ENCODE results near the gene MYB. TPM values are rescaled to one million over a fixed set of nuclear protein-coding genes. Genes with fewer than 3 reads are reported as not detected.
A peak's percentile ranks its signal among the peaks of the same experiment; 100 is the strongest.
"Not testable (repeated sequence)": the region's sequence is repeated elsewhere in the genome, so short reads cannot be mapped to it uniquely, and the experiment has no call there.

MYB gene
- total RNA-seq, 2 experiments from 2014 or later, result 20.1 to 42.9 TPM

DNA sequence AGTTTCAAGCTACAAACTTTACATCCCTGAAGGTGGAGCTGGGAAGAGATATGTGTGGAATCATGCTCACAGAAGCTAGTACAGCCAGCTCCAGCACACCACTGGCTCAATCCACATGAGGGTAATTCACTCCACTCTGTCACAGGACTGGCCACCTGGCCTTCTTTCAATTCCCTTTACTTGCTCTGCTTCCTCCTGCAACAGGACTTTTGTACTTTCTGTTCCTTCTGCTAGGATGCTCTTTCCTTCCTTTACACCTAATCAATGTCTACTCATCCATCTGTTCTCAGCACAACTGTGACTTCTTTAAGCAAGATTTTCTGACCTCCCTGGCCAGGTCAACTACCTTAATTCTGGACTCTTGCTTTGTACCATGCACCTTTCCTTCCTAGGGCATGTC lies 39.4 kb upstream of the MYB start:
- peak overlapping the region; percentile 57 for H3K4me2 ChIP-seq (ENCODE audit: low read length)
- peaks cover 50% of the 10 kb centered on the region for H3K4me1 ChIP-seq (ENCODE audit: insufficient read depth, low read length, poor library complexity, severe bottlenecking)
- H3K4me3 ChIP-seq (ENCODE audit: low read depth, low read length, poor library complexity, severe bottlenecking), result peak overlapping the region; percentile 20
- H3K27ac ChIP-seq (ENCODE audit: low read depth, low read length, poor library complexity, severe bottlenecking), result peak overlapping the region; percentile 28
- H3K9me3 ChIP-seq (ENCODE audit: low read length), result no peaks in the 10 kb centered on the region
- H4K20me1 ChIP-seq (ENCODE audit: insufficient read depth, low read length), result no peaks in the 10 kb centered on the region
- peak; percentile 63 for DNase-seq (ENCODE audit: low spot score)
- no TSS peak for BruUV-seq (replicated peaks)
- no peaks in the 10 kb centered on the region for H3K36me3 ChIP-seq (ENCODE audit: insufficient read depth, low read length)
- H2AFZ ChIP-seq (ENCODE audit: low read length), result peak overlapping the region; percentile 15; the same call in 1 of the 2 replicates
- TF ChIP-seq EZH2phosphoT487 (IDR thresholded peaks at IDR 0.05; ENCODE audit: borderline replicate concordance, low read depth, low read length), result no peak
- TF ChIP-seq, protein P1, sequence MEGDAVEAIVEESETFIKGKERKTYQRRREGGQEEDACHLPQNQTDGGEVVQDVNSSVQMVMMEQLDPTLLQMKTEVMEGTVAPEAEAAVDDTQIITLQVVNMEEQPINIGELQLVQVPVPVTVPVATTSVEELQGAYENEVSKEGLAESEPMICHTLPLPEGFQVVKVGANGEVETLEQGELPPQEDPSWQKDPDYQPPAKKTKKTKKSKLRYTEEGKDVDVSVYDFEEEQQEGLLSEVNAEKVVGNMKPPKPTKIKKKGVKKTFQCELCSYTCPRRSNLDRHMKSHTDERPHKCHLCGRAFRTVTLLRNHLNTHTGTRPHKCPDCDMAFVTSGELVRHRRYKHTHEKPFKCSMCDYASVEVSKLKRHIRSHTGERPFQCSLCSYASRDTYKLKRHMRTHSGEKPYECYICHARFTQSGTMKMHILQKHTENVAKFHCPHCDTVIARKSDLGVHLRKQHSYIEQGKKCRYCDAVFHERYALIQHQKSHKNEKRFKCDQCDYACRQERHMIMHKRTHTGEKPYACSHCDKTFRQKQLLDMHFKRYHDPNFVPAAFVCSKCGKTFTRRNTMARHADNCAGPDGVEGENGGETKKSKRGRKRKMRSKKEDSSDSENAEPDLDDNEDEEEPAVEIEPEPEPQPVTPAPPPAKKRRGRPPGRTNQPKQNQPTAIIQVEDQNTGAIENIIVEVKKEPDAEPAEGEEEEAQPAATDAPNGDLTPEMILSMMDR (conservative IDR thresholded peaks at IDR 0.05; ENCODE audit: low read length), result no peak
- intact Hi-C loops (cut with micrococcal nuclease; ENCODE audit: unreplicated experiment), result no loop called here
- H3K9me2 ChIP-seq (ENCODE audit: insufficient read depth, low read length), result no peaks in the 10 kb centered on the region
- H3K79me2 ChIP-seq (ENCODE audit: insufficient read depth, low read depth, low read length), result no peaks in the 10 kb centered on the region
- ChIA-PET POLR2A (interaction anchor here (1.0 to 1.6 kb wide), 6 partner anchors 10 to 277 kb away, joined by 3 to 11 read pairs (median 4); no protein-coding TSS in a partner anchor), CTCF (ENCODE audit: unreplicated experiment) (interaction anchor here (0.6 kb wide), 1 partner anchor 43 kb away, joined by 3 read pairs; no protein-coding TSS in a partner anchor)

DNA sequence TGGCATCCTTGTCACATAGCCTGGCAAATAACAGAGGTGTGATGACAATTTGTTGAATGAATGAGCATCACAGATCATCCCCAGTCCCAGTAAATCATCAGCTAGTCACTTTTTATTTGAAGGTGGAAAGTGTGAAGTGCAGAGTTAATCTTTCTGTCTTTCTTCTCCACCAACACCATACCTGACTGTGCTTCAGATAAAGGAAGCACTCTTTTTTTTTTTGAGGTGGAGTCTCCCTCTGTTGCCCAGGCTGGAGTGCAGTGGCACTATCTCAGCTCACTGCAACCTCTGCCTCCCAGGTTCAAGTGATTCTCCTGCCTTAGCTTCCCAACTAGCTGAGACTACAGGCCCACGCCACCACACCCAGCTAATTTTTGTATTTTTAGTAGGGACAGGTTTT lies 38.9 kb upstream of the MYB start:
- POLR2A ChIA-PET, result interaction anchor here (0.6 to 1.6 kb wide), 8 partner anchors 10 to 293 kb away, joined by 3 to 11 read pairs (median 4); no protein-coding TSS in a partner anchor
- H3K4me1 ChIP-seq (ENCODE audit: insufficient read depth, low read length, poor library complexity, severe bottlenecking), result peaks cover 50% of the 10 kb centered on the region
- H3K27ac ChIP-seq (ENCODE audit: low read depth, low read length, poor library complexity, severe bottlenecking), result peak overlapping the region; percentile 28

DNA sequence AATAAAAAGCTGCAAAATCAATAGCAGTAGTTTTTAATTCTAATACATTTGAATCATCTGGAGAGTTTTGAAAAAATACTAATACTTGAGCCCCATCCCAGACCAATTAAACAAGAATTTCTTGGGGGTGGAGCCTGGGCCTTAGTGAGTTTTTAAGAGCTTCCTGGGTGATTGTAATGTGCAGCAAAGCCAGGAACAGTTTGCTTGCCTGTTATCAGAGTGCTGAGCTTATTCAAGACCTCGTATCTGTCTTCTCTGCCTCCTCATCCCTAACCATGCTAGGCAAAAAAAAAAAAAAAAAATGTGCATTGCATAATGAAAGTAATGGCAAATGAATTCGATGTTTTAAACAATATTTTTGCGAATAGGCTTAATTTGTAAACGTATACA lies 36.4 kb upstream of the MYB start:
- Histone ChIP-seq H3K27ac (ENCODE audit: low read depth, low read length, poor library complexity, severe bottlenecking) (peak overlapping the region; percentile 44), H3K4me2 (ENCODE audit: low read length) (peak overlapping the region; percentile 53), H3K9me2 (ENCODE audit: insufficient read depth, low read length) (no peaks in the 10 kb centered on the region), H3K4me3 (ENCODE audit: low read depth, low read length, poor library complexity, severe bottlenecking) (peak overlapping the region; percentile 7), H3K4me1 (ENCODE audit: insufficient read depth, low read length, poor library complexity, severe bottlenecking) (peaks cover 50% of the 10 kb centered on the region), H2AFZ (ENCODE audit: low read length) (peak overlapping the region; percentile 93), H3K36me3 (ENCODE audit: insufficient read depth, low read length) (no peaks in the 10 kb centered on the region), H3K9me3 (ENCODE audit: low read length) (no peaks in the 10 kb centered on the region), H3K79me2 (ENCODE audit: insufficient read depth, low read depth, low read length) (no peaks in the 10 kb centered on the region), H4K20me1 (ENCODE audit: insufficient read depth, low read length) (no peaks in the 10 kb centered on the region)
- intact Hi-C loops (cut with micrococcal nuclease; ENCODE audit: unreplicated experiment), result loop anchor here (1.0 to 2.0 kb wide), 4 partner anchors 24 to 295 kb away; no protein-coding TSS in a partner anchor
- TF ChIP-seq, protein P1 (conservative IDR thresholded peaks at IDR 0.05; ENCODE audit: low read length), result no peak
- TF ChIP-seq EZH2phosphoT487 (IDR thresholded peaks at IDR 0.05; ENCODE audit: borderline replicate concordance, low read depth, low read length), result no peak
- CTCF ChIA-PET (ENCODE audit: unreplicated experiment), result interaction anchor here (0.6 to 1.7 kb wide), 11 partner anchors 14 to 280 kb away, joined by 3 to 5 read pairs (median 3); partner anchors contain the start of gene HBS1L
- POLR2A ChIA-PET, result interaction anchor here (0.6 to 2.1 kb wide), 23 partner anchors 10 to 1088 kb away, joined by 3 to 17 read pairs (median 4); partner anchors contain the start of genes HBS1L and MYB
- no TSS peak for BruUV-seq (replicated peaks)
- DNase-seq (ENCODE audit: low spot score), result peak; percentile 58

More for the DNA sequence above, 38.9 kb upstream of the MYB start:
- intact Hi-C loops (cut with micrococcal nuclease; ENCODE audit: unreplicated experiment); H3K79me2 ChIP-seq (ENCODE audit: insufficient read depth, low read depth, low read length); H3K9me2 ChIP-seq (ENCODE audit: insufficient read depth, low read length); H3K36me3 ChIP-seq (ENCODE audit: insufficient read depth, low read length); DNase-seq (ENCODE audit: low spot score); BruUV-seq (replicated peaks); H4K20me1 ChIP-seq (ENCODE audit: insufficient read depth, low read length); H3K9me3 ChIP-seq (ENCODE audit: low read length): not testable (repeated sequence)
- Histone ChIP-seq H2AFZ (ENCODE audit: low read length) (peak overlapping the region; percentile 15; the same call in 1 of the 2 replicates), H3K4me3 (ENCODE audit: low read depth, low read length, poor library complexity, severe bottlenecking) (peak overlapping the region; percentile 20), H3K4me2 (ENCODE audit: low read length) (peak overlapping the region; percentile 57)
- CTCF ChIA-PET (ENCODE audit: unreplicated experiment), result interaction anchor here (0.6 to 1.2 kb wide), 2 partner anchors 14 to 42 kb away, joined by 3 read pairs; no protein-coding TSS in a partner anchor

Measured in OCI-LY7 (cell line).